Measurements from ENCODE around the gene KCNIP3.

Gene KCNIP3

DNA sequence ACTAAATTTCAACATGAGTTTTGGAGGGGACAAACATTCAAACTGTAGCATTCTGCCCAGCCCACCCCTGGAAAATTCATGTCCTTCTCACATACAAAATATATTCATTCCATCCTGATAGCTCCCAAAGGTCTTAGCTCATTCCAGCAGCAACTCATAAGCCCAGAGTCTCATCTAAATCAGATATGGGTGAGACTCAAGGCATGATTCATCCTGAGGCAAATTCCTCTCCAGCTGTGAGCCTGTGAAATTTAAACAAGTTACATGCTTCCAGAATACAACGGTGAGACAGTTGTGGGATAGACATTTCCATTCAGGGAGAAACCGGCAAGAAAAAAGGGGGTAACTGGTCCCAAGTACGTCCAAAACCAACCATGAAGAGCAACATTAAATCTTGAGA, 61.9 kb downstream of the KCNIP3 start:
- H3K4me3 ChIP-seq (ENCODE audit: low read length): no peak overlapping the region
- no peak for DNase-seq (ENCODE audit: low read depth)
- TF ChIP-seq, protein P1, sequence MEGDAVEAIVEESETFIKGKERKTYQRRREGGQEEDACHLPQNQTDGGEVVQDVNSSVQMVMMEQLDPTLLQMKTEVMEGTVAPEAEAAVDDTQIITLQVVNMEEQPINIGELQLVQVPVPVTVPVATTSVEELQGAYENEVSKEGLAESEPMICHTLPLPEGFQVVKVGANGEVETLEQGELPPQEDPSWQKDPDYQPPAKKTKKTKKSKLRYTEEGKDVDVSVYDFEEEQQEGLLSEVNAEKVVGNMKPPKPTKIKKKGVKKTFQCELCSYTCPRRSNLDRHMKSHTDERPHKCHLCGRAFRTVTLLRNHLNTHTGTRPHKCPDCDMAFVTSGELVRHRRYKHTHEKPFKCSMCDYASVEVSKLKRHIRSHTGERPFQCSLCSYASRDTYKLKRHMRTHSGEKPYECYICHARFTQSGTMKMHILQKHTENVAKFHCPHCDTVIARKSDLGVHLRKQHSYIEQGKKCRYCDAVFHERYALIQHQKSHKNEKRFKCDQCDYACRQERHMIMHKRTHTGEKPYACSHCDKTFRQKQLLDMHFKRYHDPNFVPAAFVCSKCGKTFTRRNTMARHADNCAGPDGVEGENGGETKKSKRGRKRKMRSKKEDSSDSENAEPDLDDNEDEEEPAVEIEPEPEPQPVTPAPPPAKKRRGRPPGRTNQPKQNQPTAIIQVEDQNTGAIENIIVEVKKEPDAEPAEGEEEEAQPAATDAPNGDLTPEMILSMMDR (conservative IDR thresholded peaks at IDR 0.05; ENCODE audit: low read depth, low read length): no peak

GRCh38 chr2:95359501-95359930, 62.4 kb downstream of the KCNIP3 start:
- no peak for DNase-seq (ENCODE audit: low read depth)
- TF ChIP-seq, protein P1 (conservative IDR thresholded peaks at IDR 0.05; ENCODE audit: low read depth, low read length): no peak
- H3K4me3 ChIP-seq (ENCODE audit: low read length): no peak overlapping the region

DNA sequence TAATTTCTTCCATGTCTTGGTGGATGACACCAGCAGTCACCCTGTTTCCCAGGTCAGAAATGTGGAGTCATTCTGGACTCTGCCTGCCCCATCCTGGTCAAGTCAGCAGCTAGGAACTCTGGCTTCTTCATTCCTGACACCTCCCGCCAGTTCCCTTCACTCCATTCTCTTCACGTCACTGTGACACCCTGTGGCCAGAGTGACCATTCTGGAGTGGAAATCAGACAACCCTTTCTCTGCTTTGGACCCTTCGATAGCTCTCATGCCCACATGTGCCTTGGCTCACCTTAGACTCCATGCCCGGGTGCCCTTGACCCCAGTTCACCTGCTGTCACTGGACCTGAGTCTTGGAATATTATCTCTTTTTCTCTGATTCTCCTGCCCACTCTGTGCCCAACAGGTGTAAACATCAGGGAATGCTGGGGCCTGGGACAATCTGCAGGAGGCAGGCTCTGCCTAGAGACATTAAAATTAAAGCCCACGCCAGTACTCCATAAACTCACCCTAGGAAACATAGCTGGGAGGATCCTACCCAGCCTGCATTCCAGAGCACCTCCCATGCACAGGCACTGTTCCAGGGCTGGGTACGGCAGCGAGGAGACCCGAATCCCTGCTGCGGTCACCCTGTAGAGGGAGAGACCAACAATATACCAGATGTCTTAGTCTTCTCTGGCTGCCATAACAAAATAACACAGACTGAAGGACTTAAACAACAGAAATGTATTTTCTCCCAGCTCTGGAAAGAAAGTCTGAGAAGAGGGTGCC, 64.3 kb downstream of the KCNIP3 start:
- TF ChIP-seq, protein P1 (conservative IDR thresholded peaks at IDR 0.05; ENCODE audit: low read depth, low read length): no peak
- DNase-seq (ENCODE audit: low read depth): no peak
- H3K4me3 ChIP-seq (ENCODE audit: low read length): no peak overlapping the region

DNA sequence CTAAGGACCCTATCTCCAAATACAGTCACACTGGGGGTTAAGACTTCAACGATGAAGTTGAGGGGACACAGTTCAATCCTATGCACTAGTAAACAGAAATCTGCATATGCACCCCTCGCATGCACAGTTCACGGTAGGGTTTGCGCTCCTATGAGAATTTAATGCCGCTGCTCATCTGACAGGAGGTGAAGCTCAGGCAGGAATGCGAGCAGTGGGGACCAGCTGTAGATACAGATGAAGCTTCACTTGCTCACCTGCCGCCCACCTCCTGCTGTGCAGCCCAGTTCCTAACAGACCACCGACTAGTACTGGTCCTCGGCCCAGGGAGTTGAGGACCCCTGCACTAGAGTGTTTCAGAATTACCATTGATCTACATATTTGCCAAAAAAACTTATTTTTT, 65.3 kb downstream of the KCNIP3 start:
- H3K4me3 ChIP-seq (ENCODE audit: low read length): no peak overlapping the region
- TF ChIP-seq, protein P1 (conservative IDR thresholded peaks at IDR 0.05; ENCODE audit: low read depth, low read length): no peak
- DNase-seq (ENCODE audit: low read depth): no peak

DNA sequence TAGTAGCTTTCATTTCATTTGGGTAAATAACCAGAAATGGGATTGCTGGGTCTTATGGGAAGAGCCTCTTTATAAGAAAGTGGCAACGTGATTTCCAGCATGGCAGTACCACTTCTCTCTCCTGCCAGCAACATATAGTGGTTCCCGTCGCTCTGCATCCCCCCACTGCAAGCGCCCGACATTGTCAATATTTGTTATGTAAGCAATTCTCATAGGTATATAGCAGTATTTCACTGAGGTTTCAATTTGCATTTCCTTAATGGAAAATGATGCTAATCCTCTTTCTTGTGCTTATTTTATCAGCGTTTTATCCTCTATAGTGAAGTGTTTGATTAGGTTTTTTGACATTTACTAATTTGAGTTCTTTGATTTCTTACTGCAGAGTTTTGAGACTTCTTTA, 69.4 kb downstream of the KCNIP3 start:
- TF ChIP-seq, protein P1 (conservative IDR thresholded peaks at IDR 0.05; ENCODE audit: low read depth, low read length): no peak
- H3K4me3 ChIP-seq (ENCODE audit: low read length): no peak overlapping the region
- DNase-seq (ENCODE audit: low read depth): no peak

GRCh38 chr2:95372216-95372829, 75.2 kb downstream of the KCNIP3 start:
- no peak for DNase-seq (ENCODE audit: low read depth)
- H3K4me3 ChIP-seq (ENCODE audit: low read length): no peak overlapping the region
- TF ChIP-seq, protein P1 (conservative IDR thresholded peaks at IDR 0.05; ENCODE audit: low read depth, low read length): no peak

- DNase-seq (ENCODE audit: low read depth): no peak
- H3K4me3 ChIP-seq (ENCODE audit: low read length): no peak overlapping the region
- TF ChIP-seq, protein P1 (conservative IDR thresholded peaks at IDR 0.05; ENCODE audit: low read depth, low read length): no peak
These were observed 75.7 kb downstream of the KCNIP3 start for GRCh38 chr2:95372845-95373244.
